ENCODE measurements around the gene OGA.

GRCh38 chr10:101762736-101763135 lies 55.5 kb downstream of the OGA start:
- TF ChIP-seq CTCF (IDR thresholded peaks at IDR 0.05) (no peak), POLR2A (IDR thresholded peaks at IDR 0.05) (no peak)
